ENCODE measurements around the gene LTBP2.

- TF ChIP-seq POLR2A (IDR thresholded peaks at IDR 0.05; ENCODE audit: low read length), result no peak
- TF ChIP-seq GATA1 (IDR thresholded peaks at IDR 0.05; ENCODE audit: low read depth, low read length), result no peak
These were observed 39.9 kb downstream of the LTBP2 start for GRCh38 chr14:74571901-74572725.
